PC-3 (cell line): ENCODE data around the gene SLITRK4. TPM values are rescaled to one million over a fixed set of nuclear protein-coding genes. Genes with fewer than 3 reads are reported as not detected.

Source experiments
- ATAC-seq: fragments of 200-7000 bp; cut with Tn5 transposase; 2 replicates; pipeline ENCODE4 v1.9.1; 2020; ENCODE audit warnings: mild to moderate bottlenecking, moderate library complexity
- BruUV-seq: library from RNA; stranded (reverse); fragments of 400-500 nt; replicated peaks from 2 replicates; lab custom pipeline; 2021; lab: Mats Ljungman, UMichigan
- CTCF ChIA-PET: fragments of 300-600 bp; sonication (Branson Sonifier 250); formaldehyde crosslinking; loops from one replicate; lab custom pipeline; 2022; ENCODE audit warnings: antibody characterized with exemption; lab: Charles Lee
- POLR2A ChIA-PET: fragments of 300-600 bp; sonication (Branson Sonifier 250); formaldehyde crosslinking; loops from one replicate; lab custom pipeline; 2022; ENCODE audit warnings: antibody characterized with exemption; ENCODE audit not compliant: unreplicated experiment; lab: Charles Lee
- DNase-seq: peaks from one replicate; pipeline ENCODE4 v3.0.0-alpha.2; 2015
- H2AFZ ChIP-seq: fragments of 300-600 bp; sonication (generic); 2 replicates; pipeline ENCODE4 v1.6.0; 2016; ENCODE audit warnings: antibody characterized with exemption, low read length
- H3F3A ChIP-seq: fragments of 300-600 bp; sonication (generic); one replicate; pipeline ENCODE4 v1.6.0; 2017; ENCODE audit warnings: antibody characterized with exemption, low read length, control low read depth, mild to moderate bottlenecking; ENCODE audit not compliant: unreplicated experiment
- H3K27ac ChIP-seq: fragments of 300-600 bp; sonication (generic); 2 replicates; pipeline ENCODE4 v1.5.1; 2016; ENCODE audit warnings: mild to moderate bottlenecking, low read length
- H3K27me3 ChIP-seq: fragments of 300-600 bp; sonication (generic); 2 replicates; pipeline ENCODE4 v1.6.1; 2016; ENCODE audit warnings: low read length, mixed read lengths
- H3K36me3 ChIP-seq: fragments of 300-600 bp; sonication (generic); 2 replicates; pipeline ENCODE4 v1.6.1; 2016; ENCODE audit warnings: low read depth, mixed run types, low read length, mixed read lengths
- H3K4me1 ChIP-seq: fragments of 300-600 bp; sonication (generic); 2 replicates; pipeline ENCODE4 v1.5.1; 2016; ENCODE audit warnings: low read length; ENCODE audit not compliant: insufficient read depth
- H3K4me2 ChIP-seq: fragments of 300-600 bp; sonication (generic); 2 replicates; pipeline ENCODE4 v1.6.0; 2016; ENCODE audit warnings: low read length
- H3K4me3 ChIP-seq: fragments of 300-600 bp; sonication (generic); 2 replicates; pipeline ENCODE4 v1.5.1; 2016; ENCODE audit warnings: mild to moderate bottlenecking, low read length, mixed read lengths
- H3K79me2 ChIP-seq: fragments of 300-600 bp; sonication (generic); 2 replicates; pipeline ENCODE4 v1.6.1; 2017; ENCODE audit warnings: low read length, mixed read lengths
- H3K9ac ChIP-seq: fragments of 300-600 bp; sonication (generic); 2 replicates; pipeline ENCODE4 v1.6.0; 2016; ENCODE audit warnings: mild to moderate bottlenecking, low read length
- H3K9me2 ChIP-seq: fragments of 300-600 bp; sonication (generic); replicated peaks from 2 replicates; pipeline ENCODE4 v1.6.1; 2016; ENCODE audit warnings: mixed run types, low read length, mixed read lengths
- H3K9me3 ChIP-seq: fragments of 300-600 bp; sonication (generic); 2 replicates; pipeline ENCODE4 v1.6.1; 2016; ENCODE audit warnings: low read length, mixed read lengths
- H4K20me1 ChIP-seq: fragments of 300-600 bp; sonication (generic); 2 replicates; pipeline ENCODE4 v1.6.1; 2016; ENCODE audit warnings: low read length, mixed read lengths
- EZH2 ChIP-seq: fragments of 300-600 bp; sonication (generic); IDR thresholded peaks from one replicate; pipeline ENCODE4 v1.6.1; 2017; ENCODE audit warnings: antibody characterized with exemption, mild to moderate bottlenecking, low read length; ENCODE audit not compliant: unreplicated experiment
- EZH2phosphoT487 ChIP-seq: fragments of 300-600 bp; sonication (generic); IDR thresholded peaks from 2 replicates; pipeline ENCODE4 v1.6.1; 2018; ENCODE audit warnings: mild to moderate bottlenecking, antibody characterized with exemption, low read length, borderline replicate concordance
- intact Hi-C: fragments of 100-400 bp; cut with micrococcal nuclease; formaldehyde crosslinking; loops from 2 replicates; pipeline ENCODE4 v1.9.0; 2023
- total RNA-seq: library from RNA; depleted of rRNA; stranded (reverse); fragments of >200 nt; gene quantifications from 2 replicates; pipeline ENCODE4 v1.2.3, GENCODE V29; 2014
- TF ChIP-seq, protein P1 (sequence below): fragments of 300-600 bp; sonication (generic); conservative IDR thresholded peaks from 2 replicates; pipeline ENCODE4 v1.5.1; 2017; ENCODE audit warnings: antibody characterized with exemption, low read depth, mild to moderate bottlenecking, low read length

SLITRK4 gene
- total RNA-seq, 1 experiment from 2014 or later: 2.3 TPM

- no peaks in the 10 kb centered on the region for H3F3A ChIP-seq
- ChIA-PET POLR2A (no interaction called here), CTCF (interaction anchor here (0.5 to 0.8 kb wide), 3 partner anchors 388 to 1521 kb away, joined by 3 to 4 read pairs (median 3); no protein-coding TSS in a partner anchor)
- TF ChIP-seq EZH2phosphoT487: no peak
- TF ChIP-seq, protein P1, sequence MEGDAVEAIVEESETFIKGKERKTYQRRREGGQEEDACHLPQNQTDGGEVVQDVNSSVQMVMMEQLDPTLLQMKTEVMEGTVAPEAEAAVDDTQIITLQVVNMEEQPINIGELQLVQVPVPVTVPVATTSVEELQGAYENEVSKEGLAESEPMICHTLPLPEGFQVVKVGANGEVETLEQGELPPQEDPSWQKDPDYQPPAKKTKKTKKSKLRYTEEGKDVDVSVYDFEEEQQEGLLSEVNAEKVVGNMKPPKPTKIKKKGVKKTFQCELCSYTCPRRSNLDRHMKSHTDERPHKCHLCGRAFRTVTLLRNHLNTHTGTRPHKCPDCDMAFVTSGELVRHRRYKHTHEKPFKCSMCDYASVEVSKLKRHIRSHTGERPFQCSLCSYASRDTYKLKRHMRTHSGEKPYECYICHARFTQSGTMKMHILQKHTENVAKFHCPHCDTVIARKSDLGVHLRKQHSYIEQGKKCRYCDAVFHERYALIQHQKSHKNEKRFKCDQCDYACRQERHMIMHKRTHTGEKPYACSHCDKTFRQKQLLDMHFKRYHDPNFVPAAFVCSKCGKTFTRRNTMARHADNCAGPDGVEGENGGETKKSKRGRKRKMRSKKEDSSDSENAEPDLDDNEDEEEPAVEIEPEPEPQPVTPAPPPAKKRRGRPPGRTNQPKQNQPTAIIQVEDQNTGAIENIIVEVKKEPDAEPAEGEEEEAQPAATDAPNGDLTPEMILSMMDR: peak; percentile 62
- intact Hi-C loops: loop anchor here (2.0 to 10.0 kb wide), 3 partner anchors 235 to 1523 kb away; no protein-coding TSS in a partner anchor
- H3K36me3 ChIP-seq: no peaks in the 10 kb centered on the region
- no peaks in the 10 kb centered on the region for H3K79me2 ChIP-seq
- no TSS peak for BruUV-seq
- peak overlapping the region; percentile 60; the same call in 1 of the 2 replicates for H3K4me2 ChIP-seq
- H3K4me3 ChIP-seq: no peak overlapping the region
- H4K20me1 ChIP-seq: no peaks in the 10 kb centered on the region
- no peaks in the 10 kb centered on the region for H3K9me2 ChIP-seq
- no peaks in the 10 kb centered on the region for H3K4me1 ChIP-seq
- H3K27me3 ChIP-seq: no peaks in the 10 kb centered on the region
- DNase-seq: peak; percentile 53
- peak overlapping the region; percentile 59; the same call in 1 of the 2 replicates for H2AFZ ChIP-seq
- no peaks in the 10 kb centered on the region for H3K9me3 ChIP-seq
- ATAC-seq: no peak; the same call in 1 of the 2 replicates
- H3K27ac ChIP-seq: no peak overlapping the region
- H3K9ac ChIP-seq: no peak overlapping the region
These were observed 33.5 kb upstream of the SLITRK4 start for GRCh38 chrX:143669395-143669794.

- ATAC-seq: no peak
- Histone ChIP-seq H3K36me3 (no peaks in the 10 kb centered on the region), H4K20me1 (no peaks in the 10 kb centered on the region), H3K27me3 (no peaks in the 10 kb centered on the region), H3K4me2 (peak overlapping the region; percentile 31; the same call in 1 of the 2 replicates), H2AFZ (peak overlapping the region; percentile 63), H3K4me1 (no peaks in the 10 kb centered on the region), H3K27ac (no peak overlapping the region), H3K79me2 (no peaks in the 10 kb centered on the region), H3K9me2 (no peaks in the 10 kb centered on the region), H3K9me3 (no peaks in the 10 kb centered on the region), H3K4me3 (no peak overlapping the region), H3K9ac (no peak overlapping the region), H3F3A (no peaks in the 10 kb centered on the region)
- ChIA-PET POLR2A (no interaction called here), CTCF (no interaction called here)
- TF ChIP-seq EZH2phosphoT487 (no peak), EZH2 (no peak)
- TF ChIP-seq, protein P1: peak; percentile 65
- no TSS peak for BruUV-seq
- peak; percentile 53 for DNase-seq
- intact Hi-C loops: loop anchor here (5.0 to 10.0 kb wide), 2 partner anchors 230 to 733 kb away; no protein-coding TSS in a partner anchor
These were observed 28.4 kb upstream of the SLITRK4 start for GRCh38 chrX:143664302-143664701.

GRCh38 chrX:143663755-143664154 is 27.9 kb upstream of the SLITRK4 start:
- no peaks in the 10 kb centered on the region for H3K27me3 ChIP-seq
- no peak overlapping the region for H3K27ac ChIP-seq
- peak overlapping the region; percentile 63 for H2AFZ ChIP-seq
- no peak for ATAC-seq
- no peaks in the 10 kb centered on the region for H3K9me3 ChIP-seq
- H3K9ac ChIP-seq: no peak overlapping the region
- TF ChIP-seq, protein P1: no peak
- no peak for TF ChIP-seq EZH2phosphoT487
- no peak for TF ChIP-seq EZH2
- intact Hi-C loops: loop anchor here (5.0 to 10.0 kb wide), 2 partner anchors 229 to 734 kb away; no protein-coding TSS in a partner anchor
- H3K4me2 ChIP-seq: peak overlapping the region; percentile 31; the same call in 1 of the 2 replicates
- no peaks in the 10 kb centered on the region for H3K36me3 ChIP-seq
- no TSS peak for BruUV-seq
- no peak overlapping the region for H3K4me3 ChIP-seq
- no peaks in the 10 kb centered on the region for H3K9me2 ChIP-seq
- POLR2A ChIA-PET: no interaction called here
- no peak for DNase-seq
- no peaks in the 10 kb centered on the region for H3F3A ChIP-seq
- no peaks in the 10 kb centered on the region for H3K79me2 ChIP-seq
- no peaks in the 10 kb centered on the region for H4K20me1 ChIP-seq
- no peaks in the 10 kb centered on the region for H3K4me1 ChIP-seq
- CTCF ChIA-PET: no interaction called here
